ENCODE data around the gene OPRL1.
A peak's percentile ranks its signal among the peaks of the same experiment; 100 is the strongest.
"Not testable (repeated sequence)": the region's sequence is repeated elsewhere in the genome, so short reads cannot be mapped to it uniquely, and the experiment has no call there.

OPRL1 gene

DNA sequence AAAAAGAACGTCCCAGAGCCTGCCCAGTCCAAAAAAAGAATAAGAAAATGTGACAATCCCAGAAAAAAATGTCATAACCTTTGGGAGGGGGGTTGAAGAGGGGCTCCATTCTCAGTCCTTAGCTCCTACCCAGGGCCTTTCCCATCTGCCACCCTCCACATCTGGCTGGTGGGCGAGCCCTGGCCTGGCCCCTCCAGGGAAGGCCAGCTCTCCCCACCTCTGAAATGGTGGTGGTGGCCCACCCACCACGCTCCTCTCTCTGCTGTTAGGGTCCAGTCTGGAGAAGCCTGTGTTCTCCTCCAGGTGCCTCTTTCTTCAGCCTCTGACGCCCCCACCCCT lies 979 bp upstream of the OPRL1 start:
- peaks cover 6% of the 10 kb centered on the region for H3K27me3 Mint-ChIP-seq
- H3K27ac Mint-ChIP-seq = peak overlapping the region; percentile 86
- H3K4me3 Mint-ChIP-seq = peak overlapping the region; percentile 89
- no peak for DNase-seq
- H3K36me3 Mint-ChIP-seq (ENCODE audit: low read depth) = peaks cover 27% of the 10 kb centered on the region
- peaks cover 43% of the 10 kb centered on the region for H3K4me1 Mint-ChIP-seq (ENCODE audit: low read depth)
- no peaks in the 10 kb centered on the region for H3K9me3 Mint-ChIP-seq

DNA sequence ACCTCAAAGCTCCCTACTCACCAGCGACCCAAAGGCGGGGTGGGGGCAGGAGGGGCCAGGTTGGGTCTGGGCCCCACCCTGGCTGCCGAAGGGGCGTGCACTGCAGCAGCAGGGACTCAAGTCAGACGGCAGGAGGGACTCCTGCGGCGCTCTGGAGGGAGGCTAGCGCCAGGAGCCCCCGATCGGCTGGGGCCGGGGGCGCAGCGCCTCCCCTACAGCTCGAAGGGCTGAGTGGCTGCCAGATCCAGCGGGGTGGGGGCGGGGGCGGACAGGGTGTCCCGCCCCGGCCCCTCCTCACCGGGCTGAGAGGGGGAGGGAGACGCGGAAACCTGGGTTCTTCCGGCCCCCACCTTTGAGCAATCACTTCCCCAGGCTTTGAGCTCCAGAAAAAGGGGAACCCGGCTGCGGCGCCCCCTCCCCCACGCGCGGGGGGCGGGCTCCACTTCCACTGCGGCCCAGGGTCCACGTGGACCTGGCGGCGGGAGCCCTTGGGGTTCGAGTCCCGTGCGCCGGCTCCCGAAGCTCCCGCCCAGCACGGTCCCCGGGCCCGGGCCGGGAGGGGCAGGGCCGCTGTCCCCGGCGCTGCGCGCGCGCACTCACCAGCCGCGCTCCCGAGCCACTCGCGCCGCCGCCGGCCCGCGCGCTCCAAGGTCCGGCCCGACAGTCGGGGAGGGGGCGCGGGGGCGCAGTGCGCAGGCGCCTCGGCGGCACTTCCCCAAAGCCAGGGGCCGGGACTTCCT lies 439 bp upstream of the OPRL1 start, which contains the start of gene RGS19:
TSS of gene RGS19 (minus strand) at position 246 of the 740 bp plus-strand sequence. CDS start 2,632 bp downstream, outside the sequence.
- peaks cover 22% of the 10 kb centered on the region for H3K36me3 Mint-ChIP-seq (ENCODE audit: low read depth)
- H3K27me3 Mint-ChIP-seq = peaks cover 10% of the 10 kb centered on the region
- no peaks in the 10 kb centered on the region for H3K9me3 Mint-ChIP-seq
- peak within 1 kb of the TSS; percentile 86 for H3K27ac Mint-ChIP-seq
- H3K4me1 Mint-ChIP-seq (ENCODE audit: low read depth) = peaks cover 47% of the 10 kb centered on the region
- peak; percentile 81 for DNase-seq
- H3K4me3 Mint-ChIP-seq = peak within 1 kb of the TSS; percentile 89

DNA sequence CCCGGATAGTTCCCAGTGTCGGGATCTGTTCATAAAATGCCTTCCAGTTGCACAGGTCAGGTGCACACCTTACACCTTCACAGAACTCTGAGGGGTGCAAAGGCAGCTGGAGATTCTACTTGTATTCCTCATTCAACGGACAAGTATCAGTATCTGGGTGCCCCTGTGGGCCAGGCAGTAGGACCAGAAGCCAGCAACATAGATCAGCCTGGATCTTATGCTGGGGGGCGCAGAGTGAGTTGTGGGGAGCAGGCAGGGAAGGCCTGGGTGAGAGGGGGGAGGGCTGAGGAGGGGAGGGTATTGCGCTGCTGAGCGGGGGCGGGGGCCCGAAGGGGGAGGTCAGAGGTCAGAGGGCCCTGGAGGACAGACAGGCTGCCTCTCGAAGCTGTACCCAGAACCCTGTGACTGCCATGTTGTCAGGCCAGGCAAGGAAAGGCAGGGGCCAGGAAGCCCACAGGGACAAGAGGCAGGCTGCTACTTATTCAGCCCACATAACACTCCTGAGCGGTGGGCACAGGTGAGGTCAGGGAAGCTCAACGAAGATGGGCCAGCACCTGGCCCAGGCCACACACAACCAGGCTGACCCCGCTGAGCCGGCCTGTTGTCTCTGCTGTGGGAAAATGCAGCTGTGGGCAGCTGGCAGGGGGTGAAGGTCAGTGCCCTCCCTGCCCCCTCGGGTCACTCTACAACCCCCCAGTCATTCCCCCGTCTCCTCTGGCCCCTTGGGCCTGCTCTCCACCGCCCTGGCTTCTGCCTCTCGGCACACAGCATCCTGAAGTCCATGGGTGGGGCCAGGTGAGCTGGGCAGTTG lies 1.1 kb downstream of the OPRL1 start:
- Mint-ChIP-seq H3K27ac (no peak overlapping the region), H3K4me3 (peak overlapping the region; percentile 74), H3K36me3 (ENCODE audit: low read depth) (peaks cover 7% of the 10 kb centered on the region), H3K27me3 (peaks cover 18% of the 10 kb centered on the region), H3K9me3 (no peaks in the 10 kb centered on the region), H3K4me1 (ENCODE audit: low read depth) (peaks cover 46% of the 10 kb centered on the region)
- no peak for DNase-seq

DNA sequence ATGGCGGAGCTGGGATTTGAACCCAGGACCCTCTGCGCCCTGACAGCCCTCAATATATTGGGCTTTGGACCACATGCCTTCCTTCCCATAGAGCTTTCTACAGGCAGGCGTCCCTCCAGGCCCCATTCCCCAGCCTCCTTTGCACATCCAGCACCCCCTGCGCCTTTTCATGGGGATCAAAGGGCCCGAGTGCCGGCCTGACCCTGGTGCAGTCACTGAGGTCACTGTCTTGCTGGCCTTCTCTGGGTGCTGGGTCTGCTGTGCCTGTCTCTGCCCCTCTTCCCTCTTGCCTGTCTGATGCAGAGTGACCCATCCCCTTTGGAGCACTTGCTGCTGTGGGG lies 1.7 kb downstream of the OPRL1 start:
- H3K27ac Mint-ChIP-seq = no peak overlapping the region
- H3K4me3 Mint-ChIP-seq = no peak overlapping the region
- no peaks in the 10 kb centered on the region for H3K9me3 Mint-ChIP-seq
- H3K27me3 Mint-ChIP-seq = peaks cover 18% of the 10 kb centered on the region
- DNase-seq = no peak
- H3K4me1 Mint-ChIP-seq (ENCODE audit: low read depth) = peaks cover 46% of the 10 kb centered on the region
- H3K36me3 Mint-ChIP-seq (ENCODE audit: low read depth) = peaks cover 6% of the 10 kb centered on the region

DNA sequence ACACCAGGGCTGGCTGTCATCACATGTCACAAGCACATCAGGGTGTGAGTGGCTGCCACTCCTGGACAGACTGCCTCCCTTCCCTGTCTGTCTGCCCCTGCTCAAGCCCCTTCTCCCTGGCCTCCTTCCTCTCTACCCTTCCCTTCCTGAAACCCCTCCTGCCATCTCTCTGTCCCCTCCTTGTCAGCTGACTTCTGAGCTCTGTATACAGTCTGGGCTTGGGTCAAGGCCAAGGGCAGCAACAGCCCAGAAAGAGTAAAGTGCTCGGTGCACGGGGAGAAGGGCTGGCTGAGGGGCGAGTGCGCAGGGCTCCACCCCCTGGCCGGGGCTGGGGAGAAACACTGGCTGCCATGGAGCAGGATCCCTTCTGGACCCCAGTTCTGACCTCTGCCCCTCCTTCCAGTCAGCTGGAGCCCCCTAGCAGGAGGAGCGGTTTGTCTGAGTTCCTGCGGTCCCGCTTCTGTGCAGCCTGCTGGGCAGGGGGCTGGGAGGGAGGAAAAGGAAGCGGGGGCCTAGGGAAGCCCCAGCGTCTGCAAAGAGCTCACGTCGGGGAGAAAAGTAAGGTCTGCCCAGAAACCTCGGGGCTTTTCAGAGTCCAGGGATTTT lies 2.3 kb downstream of the OPRL1 start:
- Mint-ChIP-seq H3K36me3 (ENCODE audit: low read depth) (peaks cover 6% of the 10 kb centered on the region), H3K9me3 (no peaks in the 10 kb centered on the region), H3K27ac (no peak overlapping the region)

DNA sequence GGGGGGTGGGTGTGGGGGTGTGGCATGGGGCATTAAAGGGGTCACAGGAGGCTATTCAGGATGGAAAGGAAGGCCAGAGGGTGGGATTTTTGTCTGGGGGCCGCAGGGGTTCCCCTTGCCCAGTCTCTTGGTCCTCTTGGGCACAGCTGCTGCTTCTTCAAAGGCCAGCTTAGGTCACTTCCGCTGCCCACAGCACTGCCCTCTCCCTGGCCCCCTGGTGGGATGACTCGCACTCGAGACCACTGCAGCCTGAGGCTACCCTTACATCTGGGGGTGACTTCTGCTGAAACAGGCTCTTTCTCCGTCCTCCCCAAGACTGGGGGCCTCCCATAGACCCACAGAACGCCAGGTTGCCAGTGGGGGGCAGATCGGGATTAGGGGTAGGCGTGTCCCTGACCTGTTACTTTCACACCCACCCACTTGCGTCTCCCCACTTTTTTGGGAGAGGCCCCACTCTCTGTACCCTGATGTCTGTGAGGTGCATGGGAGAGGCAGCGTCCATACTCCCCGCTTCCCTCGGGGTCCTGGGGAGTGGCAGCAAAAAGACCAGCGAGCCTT lies 3.0 kb downstream of the OPRL1 start:
- no peak overlapping the region for H3K27ac Mint-ChIP-seq
- peaks cover 5% of the 10 kb centered on the region for H3K36me3 Mint-ChIP-seq (ENCODE audit: low read depth)
- peaks cover 37% of the 10 kb centered on the region for H3K4me1 Mint-ChIP-seq (ENCODE audit: low read depth)
- no peaks in the 10 kb centered on the region for H3K9me3 Mint-ChIP-seq
- peak overlapping the region; percentile 66 for H3K4me3 Mint-ChIP-seq
- DNase-seq = no peak
- peaks cover 18% of the 10 kb centered on the region for H3K27me3 Mint-ChIP-seq

More for the DNA sequence above, 2.3 kb downstream of the OPRL1 start:
- Mint-ChIP-seq H3K27me3 (peaks cover 18% of the 10 kb centered on the region), H3K4me3 (peak overlapping the region; percentile 29), H3K4me1 (ENCODE audit: low read depth) (peaks cover 43% of the 10 kb centered on the region)
- no peak for DNase-seq

DNA sequence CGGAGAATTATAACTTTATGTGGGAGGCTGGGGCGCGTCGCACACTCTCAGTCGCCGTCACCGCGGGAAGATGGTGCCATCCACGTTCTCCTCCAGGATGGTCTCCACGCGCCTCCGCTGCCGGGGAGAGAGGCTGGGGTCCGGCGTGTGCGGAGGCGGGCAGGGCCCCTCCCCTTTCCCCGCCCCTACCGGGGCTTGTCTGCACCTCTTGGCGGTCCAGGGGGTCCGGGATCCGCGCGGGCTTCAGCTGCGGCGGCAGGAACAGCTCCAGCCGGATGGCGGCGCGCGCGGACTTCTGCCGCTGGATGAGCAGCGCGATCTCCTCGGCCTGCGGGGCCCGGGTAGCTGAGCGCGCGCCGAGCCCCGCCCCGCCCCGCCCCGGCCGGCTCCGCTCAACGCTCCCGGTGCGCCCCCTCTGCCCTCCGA lies 3.5 kb downstream of the OPRL1 start:
- no peak overlapping the region for H3K27ac Mint-ChIP-seq
- H3K4me3 Mint-ChIP-seq = peak overlapping the region; percentile 66
- H3K27me3 Mint-ChIP-seq = peaks cover 18% of the 10 kb centered on the region
- H3K36me3 Mint-ChIP-seq (ENCODE audit: low read depth) = peaks cover 5% of the 10 kb centered on the region
- H3K9me3 Mint-ChIP-seq = no peaks in the 10 kb centered on the region
- DNase-seq = peak; percentile 84
- H3K4me1 Mint-ChIP-seq (ENCODE audit: low read depth) = peaks cover 33% of the 10 kb centered on the region

DNA sequence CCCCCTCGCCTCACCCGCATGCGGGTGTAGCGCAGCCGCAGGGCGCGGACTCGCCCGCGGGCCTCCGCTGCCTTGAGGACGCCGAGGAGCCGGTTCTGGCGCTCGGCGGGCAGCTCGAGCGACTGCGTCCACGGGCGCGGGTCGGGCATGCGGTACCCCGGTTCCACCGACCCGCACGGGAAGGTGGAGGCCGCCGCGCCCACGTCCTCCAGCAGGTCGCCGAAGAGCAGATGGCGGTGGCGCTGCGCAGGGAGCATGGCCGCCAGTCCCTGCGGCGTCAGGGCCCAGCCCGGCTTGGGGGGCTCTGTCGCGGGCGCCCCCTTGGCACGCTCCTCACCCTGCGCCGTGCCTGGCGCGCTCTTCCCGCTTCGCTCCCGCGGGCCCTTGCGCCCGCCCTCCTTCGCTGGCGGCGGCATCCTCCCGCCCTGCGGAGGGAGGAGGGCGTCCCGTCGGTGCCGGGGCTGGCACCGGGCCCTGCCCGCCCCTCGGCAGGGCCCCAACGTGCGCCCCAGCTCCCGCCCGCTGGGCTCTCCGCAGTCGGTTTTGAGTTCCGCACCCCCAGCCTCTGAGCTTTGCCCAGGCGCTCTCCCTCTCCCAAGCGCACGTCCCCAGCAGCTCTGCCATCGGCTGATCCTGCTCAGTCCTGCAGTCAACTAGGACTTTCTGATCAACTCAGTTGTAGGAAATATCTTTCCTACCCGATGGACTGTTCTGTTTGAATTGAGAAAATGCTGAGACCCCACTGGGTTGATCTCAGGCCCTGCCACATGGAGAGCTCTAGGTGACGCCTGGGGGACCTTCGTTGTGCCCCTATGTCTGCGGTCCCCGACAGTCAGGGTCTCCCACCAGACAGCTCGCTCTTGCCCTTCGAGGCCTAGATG lies 4.2 kb downstream of the OPRL1 start, which contains the start of gene LKAAEAR1:
TSS of gene LKAAEAR1 (minus strand) at position 595 of the 881 bp plus-strand sequence. CDS start at position 416, 179 bp downstream.
- H3K4me3 Mint-ChIP-seq = peak within 1 kb of the TSS; percentile 75
- peaks cover 1% of the 10 kb centered on the region for H3K36me3 Mint-ChIP-seq (ENCODE audit: low read depth)
- H3K27ac Mint-ChIP-seq = no peak within 1 kb of the TSS
- no peaks in the 10 kb centered on the region for H3K9me3 Mint-ChIP-seq
- no peak for DNase-seq
- H3K27me3 Mint-ChIP-seq = peaks cover 18% of the 10 kb centered on the region
- peaks cover 29% of the 10 kb centered on the region for H3K4me1 Mint-ChIP-seq (ENCODE audit: low read depth)

DNA sequence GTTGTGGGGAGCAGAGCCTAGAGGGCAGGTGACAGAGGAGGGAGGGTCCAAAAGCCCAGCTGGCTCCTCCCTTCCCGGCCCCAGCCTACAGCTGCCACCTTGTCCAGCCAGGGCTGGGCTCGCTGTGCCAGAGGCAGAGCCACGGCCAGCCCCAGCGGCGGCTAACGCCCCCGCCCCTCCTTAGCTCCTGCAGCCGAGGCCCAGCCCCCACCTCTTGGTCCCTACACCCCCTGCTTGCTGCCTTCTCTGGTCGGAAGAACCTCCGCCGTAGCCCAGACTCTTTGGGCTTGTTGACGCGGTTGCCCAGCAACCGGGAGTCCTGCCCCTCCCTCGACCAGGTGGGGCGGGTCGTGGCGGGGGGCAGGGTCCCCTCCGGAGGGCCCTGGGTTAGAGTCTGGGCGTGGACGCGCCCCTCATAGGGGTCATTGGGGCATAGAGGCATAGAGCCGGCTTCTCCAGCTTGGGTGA lies 4.8 kb downstream of the OPRL1 start:
- peaks cover 18% of the 10 kb centered on the region for H3K27me3 Mint-ChIP-seq
- peak overlapping the region; percentile 75 for H3K4me3 Mint-ChIP-seq
- no peak overlapping the region for H3K27ac Mint-ChIP-seq
- H3K4me1 Mint-ChIP-seq (ENCODE audit: low read depth) = peaks cover 28% of the 10 kb centered on the region
- no peaks in the 10 kb centered on the region for H3K36me3 Mint-ChIP-seq (ENCODE audit: low read depth)
- no peak for DNase-seq
- H3K9me3 Mint-ChIP-seq = no peaks in the 10 kb centered on the region

DNA sequence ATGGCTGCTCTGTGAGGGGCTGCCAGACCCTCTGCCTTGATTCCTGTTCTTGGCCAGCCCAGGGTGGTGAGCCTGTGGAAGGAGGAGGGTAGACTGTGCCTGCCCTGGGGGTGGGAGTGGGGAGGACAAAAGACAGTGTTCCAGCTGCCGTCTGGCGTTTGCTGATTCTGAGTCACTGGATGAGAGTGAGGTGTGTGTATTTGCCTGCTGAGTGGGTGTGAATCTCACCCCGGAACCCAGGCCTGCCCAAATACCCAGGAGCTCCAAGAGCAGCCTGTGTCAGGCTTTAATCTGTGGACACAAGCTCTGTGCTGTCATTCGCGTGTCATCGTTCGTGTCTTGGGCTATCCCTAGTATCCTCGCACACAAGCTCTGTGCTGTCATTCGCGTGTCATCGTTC lies 6.9 kb downstream of the OPRL1 start:
- Mint-ChIP-seq H3K27ac (no peak overlapping the region), H3K27me3 (peaks cover 16% of the 10 kb centered on the region), H3K9me3 (no peaks in the 10 kb centered on the region), H3K36me3 (ENCODE audit: low read depth) (no peaks in the 10 kb centered on the region), H3K4me1 (ENCODE audit: low read depth) (peaks cover 17% of the 10 kb centered on the region), H3K4me3 (no peak overlapping the region)
- DNase-seq = no peak

DNA sequence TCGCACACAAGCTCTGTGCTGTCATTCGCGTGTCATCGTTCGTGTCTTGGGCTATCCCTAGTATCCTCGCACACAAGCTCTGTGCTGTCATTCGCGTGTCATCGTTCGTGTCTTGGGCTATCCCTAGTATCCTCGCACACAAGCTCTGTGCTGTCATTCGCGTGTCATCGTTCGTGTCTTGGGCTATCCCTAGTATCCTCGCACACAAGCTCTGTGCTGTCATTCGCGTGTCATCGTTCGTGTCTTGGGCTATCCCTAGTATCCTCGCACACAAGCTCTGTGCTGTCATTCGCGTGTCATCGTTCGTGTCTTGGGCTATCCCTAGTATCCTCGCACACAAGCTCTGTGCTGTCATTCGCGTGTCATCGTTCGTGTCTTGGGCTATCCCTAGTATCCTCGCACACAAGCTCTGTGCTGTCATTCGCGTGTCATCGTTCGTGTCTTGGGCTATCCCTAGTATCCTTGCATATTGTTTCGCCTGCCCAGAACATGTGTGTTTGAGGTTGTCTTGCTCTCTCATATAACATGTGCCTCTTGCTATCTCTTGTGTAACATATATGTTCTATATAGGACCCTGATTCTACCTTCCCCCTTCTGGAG lies 7.4 kb downstream of the OPRL1 start:
- peaks cover 13% of the 10 kb centered on the region for H3K4me1 Mint-ChIP-seq (ENCODE audit: low read depth)
- H3K27me3 Mint-ChIP-seq = peaks cover 12% of the 10 kb centered on the region
- DNase-seq; H3K9me3 Mint-ChIP-seq; H3K27ac Mint-ChIP-seq; H3K4me3 Mint-ChIP-seq; H3K36me3 Mint-ChIP-seq (ENCODE audit: low read depth): not testable (repeated sequence)

DNA sequence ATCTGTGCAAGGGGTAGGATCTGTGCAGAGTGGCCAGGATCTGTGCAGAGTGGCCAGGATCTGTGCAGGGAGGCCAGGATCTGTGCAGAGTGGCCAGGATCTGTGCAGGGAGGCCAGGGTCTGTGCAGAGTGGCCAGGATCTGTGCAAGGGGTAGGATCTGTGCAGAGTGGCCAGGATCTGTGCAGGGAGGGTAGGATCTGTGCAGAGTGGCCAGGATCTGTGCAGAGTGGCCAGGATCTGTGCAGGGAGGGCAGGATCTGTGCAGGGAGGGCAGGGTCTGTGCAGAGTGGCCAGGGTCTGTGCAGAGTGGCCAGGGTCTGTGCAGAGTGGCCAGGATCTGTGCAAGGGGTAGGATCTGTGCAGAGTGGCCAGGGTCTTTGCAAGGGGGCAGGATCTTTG lies 8.7 kb downstream of the OPRL1 start:
- H3K4me3 Mint-ChIP-seq; DNase-seq; H3K4me1 Mint-ChIP-seq (ENCODE audit: low read depth); H3K9me3 Mint-ChIP-seq; H3K36me3 Mint-ChIP-seq (ENCODE audit: low read depth); H3K27ac Mint-ChIP-seq: not testable (repeated sequence)
- H3K27me3 Mint-ChIP-seq = peaks cover 12% of the 10 kb centered on the region

DNA sequence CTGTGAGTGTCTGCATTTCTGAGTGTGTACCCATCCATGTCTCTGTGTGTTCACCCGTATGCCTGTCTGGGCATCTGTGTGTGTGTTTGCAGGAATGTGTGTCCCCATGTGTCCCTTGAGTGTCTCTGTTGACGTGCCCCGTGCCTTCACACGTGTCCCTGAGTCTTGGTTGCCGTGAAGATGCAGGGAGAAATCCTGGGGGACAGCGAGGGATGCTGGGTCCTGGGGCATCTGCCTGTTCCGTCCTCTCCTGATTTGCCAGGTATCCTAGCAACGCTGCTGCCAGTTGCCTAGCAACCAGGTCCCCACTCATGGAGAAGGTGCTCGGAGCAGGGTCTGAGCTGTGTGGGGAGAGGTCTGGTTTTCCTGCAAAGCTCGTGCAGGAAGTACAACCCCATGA lies 10.3 kb downstream of the OPRL1 start:
- Mint-ChIP-seq H3K4me1 (ENCODE audit: low read depth) (peaks cover 1% of the 10 kb centered on the region), H3K4me3 (no peak overlapping the region), H3K27me3 (peaks cover 5% of the 10 kb centered on the region), H3K27ac (no peak overlapping the region), H3K9me3 (no peaks in the 10 kb centered on the region), H3K36me3 (ENCODE audit: low read depth) (no peaks in the 10 kb centered on the region)
- DNase-seq = no peak

All from activated T-cell treated with anti-CD3 and anti-CD28 coated beads, Interleukin-2, amount 50 U/mL, for 24 hours (primary cell).